Stimulated activated CD8-positive, alpha-beta memory T cell treated with anti-CD3 and anti-CD28 coated beads, Interleukin-12 subunit alpha, Interleukin-12 subunit beta, amount 100 ng/mL, for 4 hours (primary cell): Measurements from ENCODE around the gene EIF4EBP2.

Experiments used
- DNase-seq: peaks from one replicate; pipeline ENCODE4 v3.0.0-alpha.2; 2020; ENCODE audit warnings: low read depth

EIF4EBP2 gene

DNA sequence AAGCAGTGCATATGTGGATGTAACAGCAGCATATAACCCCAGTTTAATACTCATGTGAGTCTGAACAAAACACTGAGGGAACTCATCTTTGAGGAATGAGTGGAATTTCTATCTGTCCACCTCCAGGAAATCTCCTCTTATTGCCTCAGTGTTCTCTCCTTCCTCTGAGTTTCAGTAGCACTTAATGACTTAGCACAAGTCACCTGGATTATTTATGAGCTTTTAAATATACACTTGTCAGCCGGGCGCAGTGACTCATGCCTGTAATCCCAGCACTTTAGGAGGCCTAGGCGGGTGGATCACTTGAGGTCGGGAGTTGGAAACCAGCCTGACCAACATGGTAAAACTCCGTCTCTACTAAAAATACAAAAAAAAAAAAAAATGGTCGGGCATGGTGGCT is 25.8 kb upstream of the EIF4EBP2 start:
- DNase-seq, result no peak

GRCh38 chr10:70379581-70380176 is 24.3 kb upstream of the EIF4EBP2 start:
- DNase-seq, result no peak

- no peak for DNase-seq
Observed at GRCh38 chr10:70380350-70381135, 23.4 kb upstream of the EIF4EBP2 start.

DNA sequence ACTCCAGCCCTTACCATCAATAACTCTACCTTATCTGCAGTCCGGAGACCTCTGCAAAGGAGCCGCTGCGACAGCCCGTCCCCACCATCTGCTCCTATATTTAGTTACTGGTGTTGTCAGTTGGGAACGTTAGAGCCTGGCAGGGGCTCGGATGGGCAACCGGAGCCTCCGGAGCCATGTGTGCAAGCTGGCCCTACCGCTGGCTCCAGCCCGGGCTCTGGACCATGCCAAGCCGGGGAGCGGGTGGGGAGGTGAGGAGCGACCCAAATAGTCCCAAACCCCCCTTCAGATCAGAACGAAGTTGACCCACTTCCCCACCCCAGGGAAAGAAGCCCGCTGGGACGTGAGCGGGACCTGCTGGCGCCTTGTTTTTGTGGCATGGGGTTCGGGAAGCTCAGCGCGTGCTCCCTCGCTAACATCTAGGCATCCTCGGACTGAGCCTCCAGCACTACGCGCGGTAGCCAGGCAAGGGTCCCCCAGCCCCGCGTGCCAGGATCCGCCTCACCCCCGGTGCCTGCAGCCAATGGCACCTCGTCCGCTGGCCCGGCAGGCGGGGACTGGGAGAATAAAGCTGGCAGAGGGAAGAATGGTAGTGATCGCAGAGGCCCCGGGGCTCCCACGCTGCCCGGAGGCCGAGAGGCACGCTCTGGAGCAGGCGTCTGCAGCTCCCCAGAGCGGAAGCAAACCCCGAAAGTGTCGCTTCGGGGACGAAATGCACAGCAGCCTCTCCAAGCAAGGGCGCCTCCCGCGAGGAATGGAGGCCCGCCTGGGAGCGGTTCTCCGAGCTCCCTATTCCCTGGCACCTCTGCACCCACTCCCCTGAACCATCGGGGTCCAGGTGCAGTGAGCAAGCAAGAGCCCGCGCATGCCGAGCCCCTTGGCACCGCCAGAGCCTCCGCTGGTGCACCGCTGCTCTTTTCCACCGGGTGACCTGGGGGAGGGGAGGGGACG is 22.2 kb upstream of the EIF4EBP2 start:
- DNase-seq, result no peak

DNA sequence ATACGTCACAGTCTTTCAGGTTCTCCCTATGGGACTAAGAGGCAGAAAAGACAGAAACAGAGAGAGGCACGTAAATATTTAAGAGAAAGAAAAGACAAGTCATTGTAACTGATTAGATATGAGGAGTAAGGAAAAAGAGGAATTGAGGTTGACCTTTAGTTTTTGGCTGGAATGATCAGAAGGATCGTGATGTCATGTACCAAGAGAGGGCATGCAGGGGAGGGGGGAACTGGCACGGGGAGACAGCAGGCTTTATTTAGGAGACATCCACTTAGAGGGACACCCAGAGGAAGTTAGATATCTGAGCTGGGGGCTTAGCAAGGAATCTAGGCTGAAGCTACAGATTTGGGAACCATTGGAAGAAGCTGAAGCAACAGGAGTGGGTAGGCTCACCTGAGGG is 12.3 kb upstream of the EIF4EBP2 start:
- no peak for DNase-seq

DNA sequence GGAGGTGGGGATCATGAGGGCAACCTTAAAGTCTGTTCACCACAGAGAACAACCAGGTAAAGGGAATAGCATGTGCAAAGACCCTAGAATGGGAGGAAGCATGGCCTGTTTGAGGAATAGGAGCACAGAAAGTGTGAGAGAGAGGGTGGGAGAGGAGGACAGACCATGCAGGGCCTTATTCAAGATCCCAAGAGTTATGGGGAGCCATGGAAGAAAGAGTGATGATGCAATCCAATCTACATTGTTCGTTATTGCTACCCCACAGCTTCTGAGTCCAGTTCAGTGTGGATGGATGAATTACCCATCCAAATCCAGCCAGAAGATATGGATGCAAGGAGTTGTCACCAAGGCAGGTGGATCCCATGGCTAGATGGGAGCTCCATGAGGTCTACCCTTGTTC is 7.8 kb upstream of the EIF4EBP2 start:
- DNase-seq, result no peak

DNA sequence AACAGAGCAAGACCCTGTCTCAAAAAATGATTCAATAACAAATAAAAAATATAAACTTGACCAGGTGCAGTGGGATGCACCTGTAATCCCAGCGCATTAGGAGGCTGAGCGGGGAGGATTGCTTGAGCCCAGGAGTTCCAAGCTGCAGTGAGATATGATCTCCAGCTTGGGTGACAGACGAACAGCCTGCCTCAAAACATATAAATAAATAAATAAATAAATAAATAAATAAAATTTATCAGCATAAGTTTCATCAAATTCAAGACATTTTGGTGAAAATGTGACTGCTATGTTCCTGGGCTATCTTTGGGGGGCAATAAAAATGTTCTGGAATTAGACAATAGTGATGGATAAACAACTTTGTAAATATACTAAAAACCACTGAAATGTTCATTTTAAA is 4.8 kb upstream of the EIF4EBP2 start:
- no peak for DNase-seq

DNA sequence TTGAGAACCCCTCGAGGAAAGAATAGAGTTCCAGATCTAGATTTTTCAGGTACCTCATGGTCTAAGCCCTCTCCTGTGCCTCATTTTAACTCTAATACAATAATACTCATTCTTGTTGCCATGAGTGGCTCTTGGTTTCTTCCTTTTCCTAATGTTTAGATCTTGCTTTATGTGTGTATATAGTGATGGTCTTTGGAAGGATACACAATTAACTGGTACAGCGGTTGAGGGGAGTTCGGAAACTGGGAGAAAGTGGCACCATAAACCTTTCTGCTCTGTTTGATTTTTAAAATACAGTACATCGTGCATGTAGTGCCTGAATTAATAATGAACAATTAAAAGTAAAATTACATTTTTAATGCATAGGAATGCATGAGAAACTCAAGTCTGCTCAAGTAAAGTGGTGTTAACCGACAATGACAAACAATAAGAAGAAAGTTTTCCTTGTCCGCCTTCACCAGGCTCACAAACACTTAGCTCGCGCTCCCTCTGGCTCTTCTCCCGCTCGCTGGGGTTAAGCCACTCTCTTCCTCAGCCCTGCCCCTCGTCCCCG is 386 bp upstream of the EIF4EBP2 start:
- DNase-seq, result no peak

DNA sequence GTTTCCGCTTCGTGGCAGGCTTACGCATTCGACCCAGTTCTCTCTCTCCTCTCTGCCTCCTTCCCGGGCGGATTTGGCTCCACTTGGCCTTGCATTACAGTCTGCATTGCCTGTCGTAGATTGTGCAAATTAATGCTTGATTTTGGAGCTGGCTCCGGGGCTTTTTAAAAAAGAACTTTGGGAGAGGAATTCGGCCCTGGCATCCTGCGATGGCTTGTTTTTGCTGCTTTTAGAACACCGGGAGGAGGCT is 767 bp downstream of the EIF4EBP2 start:
- DNase-seq, result no peak

GRCh38 chr10:70405037-70405824 is 1.3 kb downstream of the EIF4EBP2 start:
- DNase-seq, result no peak

DNA sequence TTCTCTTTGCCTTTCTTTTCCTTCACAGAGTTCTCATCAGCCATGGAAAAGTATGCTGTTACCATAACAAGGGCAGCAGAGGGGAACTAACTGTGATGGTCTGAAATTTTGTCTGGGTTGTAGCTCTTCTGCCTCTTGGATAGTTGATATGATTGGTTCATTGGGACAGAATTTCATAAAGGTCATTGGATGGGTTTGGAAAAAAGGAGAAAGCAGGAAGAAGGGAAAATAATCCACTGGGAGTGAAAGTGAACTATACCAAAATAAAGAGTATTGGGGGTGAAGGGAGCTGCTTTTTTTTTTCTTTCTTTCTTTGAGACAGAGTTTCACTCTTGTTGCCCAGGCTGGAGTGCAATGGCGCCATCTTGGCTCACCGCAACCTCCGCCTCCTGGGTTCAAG is 5.8 kb downstream of the EIF4EBP2 start:
- DNase-seq, result no peak

DNA sequence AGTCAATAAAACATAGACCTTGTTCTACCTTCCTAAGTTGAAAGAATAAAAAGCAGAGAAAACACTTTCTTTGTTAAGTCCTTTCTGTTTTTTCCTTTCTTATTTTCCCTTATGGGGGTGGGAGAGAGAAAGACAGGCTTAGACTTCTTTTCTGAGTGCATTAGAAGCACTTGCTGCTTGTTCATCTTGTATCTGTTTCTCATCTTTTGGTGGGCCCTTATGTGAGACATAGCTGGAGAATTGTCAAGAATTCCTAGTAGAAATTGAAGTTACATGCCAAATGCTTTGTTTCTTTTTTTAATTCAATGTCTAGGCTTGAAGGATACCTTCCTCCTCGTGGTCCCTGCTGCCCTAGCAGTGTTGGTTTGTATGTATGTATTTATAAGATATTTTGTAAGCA is 6.7 kb downstream of the EIF4EBP2 start:
- DNase-seq, result no peak

GRCh38 chr10:70412356-70412755 is 8.4 kb downstream of the EIF4EBP2 start:
- no peak for DNase-seq

DNA sequence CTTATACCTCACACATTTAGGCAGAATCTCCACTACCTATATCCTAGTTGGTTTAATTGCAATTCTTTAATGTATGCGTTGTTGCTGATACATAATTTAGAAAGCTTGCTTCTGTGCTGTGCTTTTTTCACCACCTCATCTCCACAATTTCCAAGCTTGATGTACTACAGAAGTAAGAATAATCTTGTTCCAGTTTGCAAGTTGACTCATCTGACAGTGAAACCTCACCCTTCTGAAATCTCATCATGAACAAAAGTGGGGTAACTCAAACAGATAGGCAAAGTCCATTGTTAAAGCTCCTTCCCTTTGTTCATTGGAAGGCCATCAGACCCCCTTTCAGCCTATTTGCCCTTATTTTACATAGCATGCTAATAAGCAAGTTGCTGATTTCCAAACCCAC is 13.6 kb downstream of the EIF4EBP2 start:
- no peak for DNase-seq

GRCh38 chr10:70418229-70418628 is 14.3 kb downstream of the EIF4EBP2 start:
- DNase-seq, result no peak

DNA sequence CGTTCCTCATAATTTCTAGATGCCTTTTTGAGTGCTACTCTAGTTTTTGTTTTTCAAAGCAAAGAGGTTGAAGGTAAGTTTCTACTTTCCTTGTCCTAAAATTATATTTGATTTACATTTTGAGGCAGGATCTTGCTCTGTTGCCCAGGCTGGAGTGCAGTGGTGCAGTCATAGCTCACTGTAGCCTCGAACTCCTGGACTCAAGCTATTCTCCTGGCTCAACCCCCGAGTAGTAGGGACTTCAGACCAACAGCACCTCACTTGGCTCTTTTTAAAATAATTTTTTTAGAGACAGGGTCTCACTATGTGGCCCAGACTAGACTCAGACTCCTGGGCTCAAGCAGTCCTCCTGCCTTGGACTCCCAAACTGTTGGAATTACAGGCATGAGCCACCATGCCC is 14.8 kb downstream of the EIF4EBP2 start:
- DNase-seq, result no peak

DNA sequence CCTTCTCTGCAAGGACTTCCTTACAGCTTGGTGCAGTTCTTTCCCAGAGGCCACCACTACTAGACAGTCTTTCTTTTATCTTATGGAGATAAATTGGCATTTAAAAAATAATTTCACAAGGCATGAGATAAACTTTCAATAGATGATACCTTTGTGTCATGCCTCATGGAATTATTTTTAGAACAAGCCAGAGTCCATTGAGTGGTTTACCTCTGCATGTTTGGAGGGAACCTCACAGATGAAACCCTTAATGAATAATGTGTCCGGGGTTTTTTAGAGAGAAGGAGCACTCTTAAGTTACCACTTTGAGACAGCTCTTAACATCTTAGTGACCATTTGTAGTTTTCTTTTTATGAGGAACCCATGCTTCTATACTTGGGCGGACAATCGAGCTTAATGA is 20.4 kb downstream of the EIF4EBP2 start:
- DNase-seq, result no peak

DNA sequence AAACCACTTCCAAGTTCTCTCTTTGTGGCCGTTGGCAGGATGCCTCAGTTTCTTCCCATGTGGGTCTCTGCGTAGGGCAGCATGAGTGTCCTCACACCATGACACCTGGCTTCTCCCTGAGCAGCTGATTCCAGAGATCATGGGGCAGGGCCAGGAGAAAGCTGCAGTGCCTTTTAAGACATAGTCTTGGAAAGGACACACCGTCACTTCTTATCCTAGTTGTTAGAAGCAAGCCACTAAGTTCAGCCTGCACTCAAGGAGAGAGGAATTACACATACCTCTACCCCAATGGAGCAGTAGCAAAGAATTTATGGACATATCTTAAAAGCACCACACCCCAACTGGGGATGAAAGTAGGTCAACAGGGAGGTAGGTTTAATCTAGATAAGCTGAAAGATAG is 21.2 kb downstream of the EIF4EBP2 start:
- no peak for DNase-seq

DNA sequence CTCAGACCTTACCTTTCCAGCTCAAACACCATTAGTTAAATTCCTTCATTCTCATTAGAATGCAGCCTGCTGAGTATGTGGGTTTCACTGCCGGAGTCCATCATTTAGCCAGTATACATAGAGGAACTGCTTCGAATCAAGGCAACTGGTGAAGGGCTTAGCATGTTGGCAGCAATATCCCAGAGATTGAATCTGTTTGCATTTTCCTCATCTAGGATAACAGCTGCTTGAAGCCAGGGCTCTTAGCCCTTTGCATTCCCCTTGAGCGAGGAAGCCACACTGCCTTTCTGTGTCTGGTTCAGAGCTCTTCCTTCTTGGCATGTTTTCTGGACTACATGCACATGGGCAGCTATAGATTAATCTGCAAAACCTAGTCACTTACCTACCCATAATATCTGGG is 22.9 kb downstream of the EIF4EBP2 start:
- no peak for DNase-seq

DNA sequence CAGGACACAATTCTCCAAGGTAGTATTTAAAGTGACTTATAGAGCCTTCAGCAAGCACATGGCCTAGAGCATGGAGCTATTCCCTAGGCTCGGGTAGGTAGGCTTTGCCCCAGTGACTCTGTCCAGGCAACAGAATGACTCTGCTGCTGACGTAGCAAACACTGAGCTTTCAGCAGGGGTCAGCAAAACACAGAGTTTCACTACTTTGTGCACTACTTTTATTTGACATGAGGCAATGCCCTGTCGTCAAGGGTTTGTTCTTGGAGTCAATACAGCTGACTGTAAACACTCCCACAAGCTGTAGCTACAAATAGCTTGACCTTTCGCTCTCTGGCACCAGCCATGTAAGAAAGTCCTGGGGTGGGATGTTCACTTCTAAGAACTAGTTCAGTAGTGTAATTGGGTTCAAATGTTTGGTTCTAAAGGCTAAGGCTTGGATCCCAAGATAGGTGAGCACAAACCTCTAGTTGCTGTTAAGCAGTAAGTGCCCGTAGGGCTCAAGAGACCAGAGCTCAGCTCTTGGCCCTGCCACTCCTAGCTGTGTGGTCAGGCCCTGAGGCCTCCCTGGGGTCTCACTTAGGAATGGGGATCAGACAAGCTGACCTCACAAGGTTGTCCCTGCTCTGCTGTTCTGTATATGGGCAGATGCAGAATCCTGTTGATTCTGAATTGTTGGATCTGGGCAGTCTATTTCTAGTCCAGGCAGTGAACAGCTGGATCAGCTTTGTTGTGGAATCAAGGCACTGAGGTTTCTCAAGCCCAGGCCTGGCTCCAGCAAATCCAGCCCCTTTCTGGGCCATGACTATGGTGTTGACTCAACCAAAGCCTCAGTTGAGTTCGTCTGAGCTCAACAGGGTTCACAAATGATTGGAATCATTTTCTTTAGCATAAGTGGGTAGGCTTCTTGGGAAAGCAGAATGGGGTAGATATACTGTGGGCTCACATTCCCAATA is 26.8 kb downstream of the EIF4EBP2 start:
- DNase-seq, result no peak

DNA sequence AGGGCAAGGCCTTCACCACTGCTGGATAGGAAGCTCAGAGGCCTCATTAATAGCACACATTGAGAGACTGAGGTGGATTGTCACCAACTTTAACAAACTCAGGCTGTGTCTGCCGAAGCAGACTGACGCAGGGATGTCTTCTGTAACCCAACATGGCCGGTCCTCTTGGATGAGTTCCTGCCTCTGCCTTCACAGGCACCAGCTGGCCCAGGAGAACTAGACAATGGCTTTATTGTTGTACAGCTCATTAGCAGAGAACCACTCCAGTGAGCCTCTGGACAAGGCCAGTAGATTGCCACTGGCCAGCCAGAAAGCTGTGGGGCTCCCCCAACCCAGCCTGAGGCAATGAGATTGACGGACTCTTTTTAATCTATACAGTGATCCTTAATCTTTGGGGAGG is 28.2 kb downstream of the EIF4EBP2 start:
- no peak for DNase-seq
